ENCODE results near the gene TLE4. TPM values are rescaled to one million over a fixed set of nuclear protein-coding genes. Genes with fewer than 3 reads are reported as not detected.

The TLE4 gene
- total RNA-seq, 1 donor from 2014 or later, result 58.0 TPM

DNA sequence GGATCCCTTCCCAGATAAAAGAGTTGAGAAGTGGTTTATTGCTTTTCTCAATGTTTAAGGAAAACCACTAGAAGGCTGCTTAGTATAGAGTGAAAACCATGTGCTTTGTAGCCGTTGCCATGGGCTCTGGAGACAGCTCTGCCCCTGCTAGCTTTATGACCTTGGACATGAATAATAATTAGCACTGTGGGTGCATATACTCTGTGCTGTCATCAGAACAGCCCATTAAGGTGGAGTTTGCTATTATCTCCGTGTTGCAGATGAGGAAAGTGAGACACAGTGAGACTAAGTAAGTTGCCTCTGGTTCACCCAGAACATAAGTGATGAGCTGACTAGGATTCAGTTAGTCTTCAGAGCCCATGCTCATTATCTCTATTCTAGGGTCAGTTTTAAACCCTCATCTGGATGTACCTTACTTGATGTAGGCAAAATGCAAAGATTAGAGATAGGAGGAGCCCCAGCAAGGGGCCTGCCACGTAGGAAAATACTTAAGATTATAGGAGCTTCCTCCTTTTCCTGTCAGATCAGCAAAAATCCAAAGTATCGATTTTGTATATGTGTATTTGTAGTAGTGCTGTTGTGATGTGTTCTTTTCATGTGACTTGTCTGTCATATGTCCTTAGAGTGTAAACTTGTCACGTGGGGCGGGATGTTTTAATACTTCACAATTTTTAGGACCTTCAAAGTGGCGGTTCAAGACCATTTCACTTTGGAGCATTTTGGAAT is 102.5 kb downstream of the TLE4 start:
- no peak for DNase-seq (ENCODE audit: low spot score in 2 of 2)
- Histone ChIP-seq H3K9me3 (no peaks in the 10 kb centered on the region), H3K4me3 (no peak overlapping the region), H3K4me1 (no peaks in the 10 kb centered on the region), H3K27me3 (no peaks in the 10 kb centered on the region), H3K36me3 (no peaks in the 10 kb centered on the region), H3K27ac (no peak overlapping the region)
- TF ChIP-seq, protein P1, sequence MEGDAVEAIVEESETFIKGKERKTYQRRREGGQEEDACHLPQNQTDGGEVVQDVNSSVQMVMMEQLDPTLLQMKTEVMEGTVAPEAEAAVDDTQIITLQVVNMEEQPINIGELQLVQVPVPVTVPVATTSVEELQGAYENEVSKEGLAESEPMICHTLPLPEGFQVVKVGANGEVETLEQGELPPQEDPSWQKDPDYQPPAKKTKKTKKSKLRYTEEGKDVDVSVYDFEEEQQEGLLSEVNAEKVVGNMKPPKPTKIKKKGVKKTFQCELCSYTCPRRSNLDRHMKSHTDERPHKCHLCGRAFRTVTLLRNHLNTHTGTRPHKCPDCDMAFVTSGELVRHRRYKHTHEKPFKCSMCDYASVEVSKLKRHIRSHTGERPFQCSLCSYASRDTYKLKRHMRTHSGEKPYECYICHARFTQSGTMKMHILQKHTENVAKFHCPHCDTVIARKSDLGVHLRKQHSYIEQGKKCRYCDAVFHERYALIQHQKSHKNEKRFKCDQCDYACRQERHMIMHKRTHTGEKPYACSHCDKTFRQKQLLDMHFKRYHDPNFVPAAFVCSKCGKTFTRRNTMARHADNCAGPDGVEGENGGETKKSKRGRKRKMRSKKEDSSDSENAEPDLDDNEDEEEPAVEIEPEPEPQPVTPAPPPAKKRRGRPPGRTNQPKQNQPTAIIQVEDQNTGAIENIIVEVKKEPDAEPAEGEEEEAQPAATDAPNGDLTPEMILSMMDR (IDR thresholded peaks at IDR 0.05), result no peak
- intact Hi-C loops (cut with DNase I), result no loop called here

DNA sequence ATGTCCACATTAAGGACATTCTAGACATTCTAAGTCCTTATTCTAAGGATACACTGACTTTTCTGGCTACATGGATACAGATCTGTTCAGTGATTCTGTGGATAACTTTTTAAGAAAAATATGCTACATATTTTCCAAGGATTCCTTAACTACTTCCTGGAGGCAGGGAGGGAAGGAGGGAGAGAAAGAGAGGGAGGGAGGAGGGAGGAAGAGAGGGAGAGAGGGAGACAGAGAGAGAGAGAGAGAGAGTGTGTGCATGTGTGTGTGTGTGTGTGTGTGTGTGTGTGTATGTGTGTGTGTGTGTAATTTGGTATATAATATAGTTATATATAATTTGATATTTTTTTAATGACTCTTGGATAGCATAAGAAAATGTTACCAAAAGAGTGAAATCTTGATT is 109.8 kb downstream of the TLE4 start:
- H3K9me3 ChIP-seq, result no peaks in the 10 kb centered on the region
- H3K27ac ChIP-seq, result no peak overlapping the region
- H3K36me3 ChIP-seq, result no peaks in the 10 kb centered on the region
- no peak overlapping the region for H3K4me3 ChIP-seq
- intact Hi-C loops (cut with DNase I), result no loop called here
- no peak for DNase-seq (ENCODE audit: low spot score in 2 of 2)
- peaks cover 0 to 12% of the 10 kb centered on the region in 2 donors for H3K4me1 ChIP-seq
- TF ChIP-seq, protein P1 (IDR thresholded peaks at IDR 0.05), result no peak
- no peaks in the 10 kb centered on the region for H3K27me3 ChIP-seq

DNA sequence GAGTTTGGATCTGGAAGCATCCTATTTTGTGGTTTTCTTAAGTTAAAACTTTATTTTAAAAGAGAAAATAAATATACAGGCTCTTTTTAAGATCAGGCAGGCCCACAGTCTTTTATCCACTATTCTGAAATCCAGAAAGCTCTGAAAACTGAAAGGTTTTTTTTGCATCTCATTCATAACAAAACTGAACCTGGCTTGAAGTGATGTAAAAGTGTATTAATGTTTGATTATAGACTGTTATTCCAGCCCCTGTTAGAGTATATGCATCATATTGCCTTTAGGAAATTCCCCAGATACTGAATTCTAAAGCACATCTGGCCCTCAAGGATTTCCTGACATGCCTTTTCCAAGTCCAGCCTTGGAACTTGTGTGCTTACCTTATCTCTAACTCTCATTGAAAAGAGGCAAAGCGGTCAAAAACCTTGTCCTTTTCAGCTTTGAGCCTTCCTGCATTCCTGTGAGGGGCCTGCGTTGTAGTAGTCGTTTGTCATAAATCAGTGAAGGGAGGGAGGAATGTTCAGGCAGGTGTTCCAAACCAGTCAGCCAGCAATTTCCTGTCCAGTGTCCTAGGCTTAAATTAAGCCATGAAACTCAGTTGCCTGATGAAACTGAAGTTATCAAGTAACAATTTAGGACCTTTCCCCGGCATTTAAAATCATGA is 110.4 kb downstream of the TLE4 start:
- Histone ChIP-seq H3K36me3 (no peaks in the 10 kb centered on the region), H3K4me1 (peaks cover 0 to 17% of the 10 kb centered on the region in 2 donors), H3K4me3 (no peak overlapping the region), H3K9me3 (no peaks in the 10 kb centered on the region), H3K27ac (no peak overlapping the region), H3K27me3 (no peaks in the 10 kb centered on the region)
- TF ChIP-seq, protein P1 (IDR thresholded peaks at IDR 0.05), result no peak
- no peak for DNase-seq (ENCODE audit: low spot score in 2 of 2)
- intact Hi-C loops (cut with DNase I), result no loop called here

DNA sequence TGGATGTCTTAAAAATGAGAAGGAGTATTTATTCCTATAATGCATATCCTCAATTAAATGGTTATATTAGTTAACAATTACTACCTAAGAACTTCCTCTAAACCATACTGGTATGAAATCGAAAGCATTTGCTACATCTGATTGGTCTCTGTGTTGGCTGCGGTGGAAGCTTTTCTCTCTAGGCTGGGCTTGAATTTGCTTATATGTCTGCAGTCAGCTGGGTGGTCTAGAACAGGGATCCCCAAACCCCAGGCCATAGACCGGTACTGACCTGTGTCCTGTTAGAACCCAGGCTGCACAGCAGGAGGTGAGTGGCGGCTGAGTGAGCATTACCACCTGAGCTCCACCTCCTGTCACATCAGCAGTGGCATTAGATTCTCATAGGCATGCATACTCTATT is 112.3 kb downstream of the TLE4 start:
- TF ChIP-seq, protein P1 (IDR thresholded peaks at IDR 0.05), result no peak
- intact Hi-C loops (cut with DNase I), result loop anchor here (2.0 kb wide), 1 partner anchor 111 kb away; no protein-coding TSS in a partner anchor
- H3K27ac ChIP-seq, result no peak overlapping the region
- DNase-seq (ENCODE audit: low spot score in 2 of 2), result no peak
- H3K9me3 ChIP-seq, result no peaks in the 10 kb centered on the region
- no peaks in the 10 kb centered on the region for H3K27me3 ChIP-seq
- H3K4me3 ChIP-seq, result no peak overlapping the region
- H3K4me1 ChIP-seq, result peaks cover 0 to 17% of the 10 kb centered on the region in 2 donors
- H3K36me3 ChIP-seq, result no peaks in the 10 kb centered on the region

DNA sequence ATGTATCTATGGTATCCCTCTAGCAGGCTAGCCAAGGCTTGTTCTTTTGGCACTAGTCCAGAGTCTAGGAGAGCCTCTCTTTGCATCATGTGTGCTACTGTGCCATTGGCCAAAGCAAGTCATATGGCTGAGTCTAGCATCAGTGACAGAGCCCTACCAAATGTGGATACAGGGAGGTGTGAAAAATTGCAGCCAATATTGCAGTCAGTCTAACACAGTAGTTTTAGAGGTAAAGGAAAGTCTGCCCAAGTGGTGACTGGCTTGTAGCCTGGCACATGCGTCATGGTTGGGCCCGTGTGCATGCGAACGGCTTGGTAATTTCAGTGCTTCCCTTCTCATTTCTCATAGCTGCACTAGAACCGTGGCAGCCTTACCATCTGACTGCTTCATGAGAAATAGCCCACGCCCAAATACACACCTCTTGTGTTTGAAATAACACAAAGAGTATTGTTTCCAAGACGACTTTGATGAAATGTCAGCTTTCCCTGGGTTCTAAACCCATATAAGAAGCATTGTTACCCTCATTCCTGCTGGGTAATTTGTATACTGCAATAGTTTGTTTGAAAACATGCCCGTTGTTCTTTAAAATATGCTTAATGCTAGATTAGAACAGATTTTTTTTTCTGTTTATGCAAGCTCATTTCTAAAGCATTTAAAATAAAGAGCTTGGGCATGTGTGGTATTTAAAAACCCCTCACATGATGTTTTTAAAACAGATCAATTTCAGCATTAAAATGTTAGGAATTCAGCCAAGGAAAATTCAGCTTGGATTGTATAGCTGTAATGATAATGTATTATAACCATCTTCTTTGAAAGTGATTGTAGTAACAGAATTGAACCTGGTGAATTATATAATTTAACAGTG is 113.2 kb downstream of the TLE4 start:
- Histone ChIP-seq H3K36me3 (no peaks in the 10 kb centered on the region), H3K4me1 (peaks cover 0 to 17% of the 10 kb centered on the region in 2 donors), H3K4me3 (no peak overlapping the region), H3K27me3 (no peaks in the 10 kb centered on the region), H3K9me3 (no peaks in the 10 kb centered on the region), H3K27ac (peak overlapping the region in 1 of 2 donors; percentile 50)
- no peak for DNase-seq (ENCODE audit: low spot score in 2 of 2)
- intact Hi-C loops (cut with DNase I), result loop anchor here (2.0 to 5.0 kb wide), 2 partner anchors 112 to 377 kb away; no protein-coding TSS in a partner anchor
- TF ChIP-seq, protein P1 (IDR thresholded peaks at IDR 0.05), result no peak

All from ascending aorta (tissue), 2 donors.